Measurements from ENCODE around the gene ZNF667. TPM values are rescaled to one million over a fixed set of nuclear protein-coding genes. Genes with fewer than 3 reads are reported as not detected.
A peak's percentile ranks its signal among the peaks of the same experiment; 100 is the strongest.

Gene ZNF667
- total and polyA plus RNA-seq, 2 donors (not counting 1 experiment from before 2014, with no cell fraction given) = 2.0 to 6.6 TPM

- Histone ChIP-seq H3K4me3 (replicated peaks in 1 of 4; ENCODE audit: control extremely low read depth in 1 of 4, insufficient read depth in 1 of 4, low read depth in 3 of 4, low read length in 4 of 4) (peak overlapping the region; percentile 68 to 96 (median 94)), H3K79me2 (ENCODE audit: control insufficient read depth, insufficient read depth, low read length) (peaks cover 7% of the 10 kb centered on the region), H3K4me1 (ENCODE audit: control insufficient read depth, extremely low read depth, insufficient read depth, low read length) (peaks cover 2% of the 10 kb centered on the region), H3K36me3 (ENCODE audit: control insufficient read depth, insufficient read depth, low read length) (no peaks in the 10 kb centered on the region), H3K9me3 (ENCODE audit: control insufficient read depth, insufficient read depth, low read depth, low read length) (peaks cover 2% of the 10 kb centered on the region), H3K27ac (ENCODE audit: insufficient read depth, low read length) (peak overlapping the region; percentile 91), H3K4me2 (ENCODE audit: extremely low read depth, insufficient read depth, low read length) (peak overlapping the region; percentile 61), H3K27me3 (ENCODE audit: control insufficient read depth, insufficient read depth, low read length) (no peaks in the 10 kb centered on the region), H3K9ac (ENCODE audit: insufficient read depth, low read length) (no peak overlapping the region), H2AFZ (ENCODE audit: low read length) (peak overlapping the region; percentile 58), H4K20me1 (ENCODE audit: control insufficient read depth, extremely low read depth, insufficient read depth, low read length) (no peaks in the 10 kb centered on the region)
- DNase-seq (ENCODE audit: low read depth in 2 of 2) = peak; percentile 14 to 40
- TF ChIP-seq CTCF (conservative IDR thresholded peaks at IDR 0.05 in 1 of 2, IDR thresholded peaks at IDR 0.05 in 1 of 2; ENCODE audit: low read depth in 1 of 2, low read length in 2 of 2) = no peak
- TF ChIP-seq EZH2 (IDR thresholded peaks at IDR 0.05; ENCODE audit: low read length, missing control alignments) = no peak
Observed at GRCh38 chr19:56403261-56403660, 73.9 kb downstream of the ZNF667 start.

- Histone ChIP-seq H4K20me1 (ENCODE audit: control insufficient read depth, extremely low read depth, insufficient read depth, low read length) (no peaks in the 10 kb centered on the region), H3K4me2 (ENCODE audit: extremely low read depth, insufficient read depth, low read length) (no peak overlapping the region), H3K27ac (ENCODE audit: insufficient read depth, low read length) (no peak overlapping the region), H3K9me3 (ENCODE audit: control insufficient read depth, insufficient read depth, low read depth, low read length) (peaks cover 2% of the 10 kb centered on the region), H2AFZ (ENCODE audit: low read length) (no peak overlapping the region), H3K9ac (ENCODE audit: insufficient read depth, low read length) (no peak overlapping the region), H3K4me3 (replicated peaks in 1 of 4; ENCODE audit: control extremely low read depth in 1 of 4, insufficient read depth in 1 of 4, low read depth in 3 of 4, low read length in 4 of 4) (no peak overlapping the region), H3K4me1 (ENCODE audit: control insufficient read depth, extremely low read depth, insufficient read depth, low read length) (peaks cover 2% of the 10 kb centered on the region), H3K79me2 (ENCODE audit: control insufficient read depth, insufficient read depth, low read length) (peaks cover 7% of the 10 kb centered on the region), H3K36me3 (ENCODE audit: control insufficient read depth, insufficient read depth, low read length) (no peaks in the 10 kb centered on the region), H3K27me3 (ENCODE audit: control insufficient read depth, insufficient read depth, low read length) (no peaks in the 10 kb centered on the region)
- TF ChIP-seq EZH2 (IDR thresholded peaks at IDR 0.05; ENCODE audit: low read length, missing control alignments) = no peak
- no peak for TF ChIP-seq CTCF (conservative IDR thresholded peaks at IDR 0.05 in 1 of 2, IDR thresholded peaks at IDR 0.05 in 1 of 2; ENCODE audit: low read depth in 1 of 2, low read length in 2 of 2)
- DNase-seq (ENCODE audit: low read depth in 2 of 2) = no peak
Observed at GRCh38 chr19:56400485-56400884, 76.7 kb downstream of the ZNF667 start.

DNA sequence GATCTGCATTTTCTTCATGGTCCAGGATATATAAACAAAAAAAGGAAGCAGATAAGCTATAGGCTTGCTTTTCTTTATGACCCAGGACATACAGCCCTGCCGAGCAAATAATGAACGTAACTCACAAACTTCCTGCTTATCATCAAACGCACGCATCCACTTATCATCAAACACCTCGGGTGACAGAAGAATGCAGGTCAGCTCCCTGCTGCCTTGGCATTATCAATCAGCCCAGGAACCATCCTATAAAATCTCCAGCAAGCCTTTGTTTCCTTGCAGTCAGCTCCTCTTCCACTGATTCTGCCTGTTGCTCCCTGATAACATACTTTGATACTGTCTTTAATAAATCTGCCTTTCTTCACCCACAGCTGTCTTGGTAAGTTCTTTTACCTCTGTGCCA is 78.3 kb downstream of the ZNF667 start:
- H3K27ac ChIP-seq (ENCODE audit: insufficient read depth, low read length) = no peak overlapping the region
- H3K27me3 ChIP-seq (ENCODE audit: control insufficient read depth, insufficient read depth, low read length) = no peaks in the 10 kb centered on the region
- no peak for TF ChIP-seq EZH2 (IDR thresholded peaks at IDR 0.05; ENCODE audit: low read length, missing control alignments)
- TF ChIP-seq CTCF (conservative IDR thresholded peaks at IDR 0.05 in 1 of 2, IDR thresholded peaks at IDR 0.05 in 1 of 2; ENCODE audit: low read depth in 1 of 2, low read length in 2 of 2) = no peak
- no peaks in the 10 kb centered on the region for H4K20me1 ChIP-seq (ENCODE audit: control insufficient read depth, extremely low read depth, insufficient read depth, low read length)
- no peaks in the 10 kb centered on the region for H3K36me3 ChIP-seq (ENCODE audit: control insufficient read depth, insufficient read depth, low read length)
- DNase-seq (ENCODE audit: low read depth in 2 of 2) = no peak
- no peaks in the 10 kb centered on the region for H3K4me1 ChIP-seq (ENCODE audit: control insufficient read depth, extremely low read depth, insufficient read depth, low read length)
- no peak overlapping the region for H3K4me3 ChIP-seq (replicated peaks in 1 of 4; ENCODE audit: control extremely low read depth in 1 of 4, insufficient read depth in 1 of 4, low read depth in 3 of 4, low read length in 4 of 4)
- H3K9me3 ChIP-seq (ENCODE audit: control insufficient read depth, insufficient read depth, low read depth, low read length) = no peaks in the 10 kb centered on the region
- H3K79me2 ChIP-seq (ENCODE audit: control insufficient read depth, insufficient read depth, low read length) = no peaks in the 10 kb centered on the region
- no peak overlapping the region for H3K9ac ChIP-seq (ENCODE audit: insufficient read depth, low read length)
- H3K4me2 ChIP-seq (ENCODE audit: extremely low read depth, insufficient read depth, low read length) = no peak overlapping the region
- no peak overlapping the region for H2AFZ ChIP-seq (ENCODE audit: low read length)
